T-helper 17 cell (primary cell): ENCODE data around the gene BLNK. TPM values are rescaled to one million over a fixed set of nuclear protein-coding genes. Genes with fewer than 3 reads are reported as not detected.
"Not testable (repeated sequence)": the region's sequence is repeated elsewhere in the genome, so short reads cannot be mapped to it uniquely, and the experiment has no call there.

Source experiments
- ATAC-seq: fragments of 150-1000 bp; cut with Tn5 transposase; 2 replicates; pipeline ENCODE4 v1.10.0; 2021; ENCODE audit warnings: mild to moderate bottlenecking, moderate library complexity
- DNase-seq, 3 donors: peaks; one replicate each; pipeline versions ENCODE4 v3.0.0 to v3.0.0-alpha.2; 2020 to 2021
- H3K9me3 ChIP-seq: one replicate; pipeline ENCODE4 v1.7.0; 2013; ENCODE audit warnings: low read length, mild to moderate bottlenecking; ENCODE audit not compliant: control insufficient read depth, poor library complexity, severe bottlenecking
- H3K27ac Mint-ChIP-seq: one replicate; pipeline ENCODE4 v1.8.0; 2022; ENCODE audit warnings: mild to moderate bottlenecking, moderate library complexity, mixed read lengths
- H3K27me3 Mint-ChIP-seq: one replicate; pipeline ENCODE4 v1.8.0; 2022; ENCODE audit warnings: mixed read lengths
- H3K36me3 Mint-ChIP-seq: one replicate; pipeline ENCODE4 v1.8.0; 2022; ENCODE audit warnings: low read depth, mixed read lengths
- H3K4me1 Mint-ChIP-seq: one replicate; pipeline ENCODE4 v1.8.0; 2022; ENCODE audit warnings: mild to moderate bottlenecking, mixed read lengths
- H3K4me3 Mint-ChIP-seq: one replicate; pipeline ENCODE4 v1.8.0; 2022; ENCODE audit warnings: mild to moderate bottlenecking, moderate library complexity, mixed read lengths
- total RNA-seq, 4 donors: library from RNA in 2 of 4; stranded (reverse) in 2 of 4; gene quantifications; one replicate each; pipeline ENCODE4 v1.2.3 and lab custom pipeline; 2022 to 2026

Gene BLNK
- total RNA-seq, 2 donors from 2014 or later: 3.6 TPM; not detected in 1

- H3K9me3 ChIP-seq: no peaks in the 10 kb centered on the region
- DNase-seq (no peak), ATAC-seq (no peak)
- Mint-ChIP-seq H3K36me3 (no peaks in the 10 kb centered on the region), H3K27ac (no peak overlapping the region), H3K4me3 (no peak overlapping the region), H3K4me1 (no peaks in the 10 kb centered on the region), H3K27me3 (peaks cover 50% of the 10 kb centered on the region)
These were observed 48.9 kb downstream of the BLNK start for GRCh38 chr10:96222441-96222840.

GRCh38 chr10:96218826-96219225, 52.5 kb downstream of the BLNK start:
- ATAC-seq (no peak), DNase-seq (no peak)
- no peak overlapping the region for H3K27ac Mint-ChIP-seq
- no peak overlapping the region for H3K4me3 Mint-ChIP-seq
- peaks cover 3% of the 10 kb centered on the region for H3K36me3 Mint-ChIP-seq
- no peaks in the 10 kb centered on the region for H3K9me3 ChIP-seq
- peaks cover 82% of the 10 kb centered on the region for H3K27me3 Mint-ChIP-seq
- no peaks in the 10 kb centered on the region for H3K4me1 Mint-ChIP-seq

DNA sequence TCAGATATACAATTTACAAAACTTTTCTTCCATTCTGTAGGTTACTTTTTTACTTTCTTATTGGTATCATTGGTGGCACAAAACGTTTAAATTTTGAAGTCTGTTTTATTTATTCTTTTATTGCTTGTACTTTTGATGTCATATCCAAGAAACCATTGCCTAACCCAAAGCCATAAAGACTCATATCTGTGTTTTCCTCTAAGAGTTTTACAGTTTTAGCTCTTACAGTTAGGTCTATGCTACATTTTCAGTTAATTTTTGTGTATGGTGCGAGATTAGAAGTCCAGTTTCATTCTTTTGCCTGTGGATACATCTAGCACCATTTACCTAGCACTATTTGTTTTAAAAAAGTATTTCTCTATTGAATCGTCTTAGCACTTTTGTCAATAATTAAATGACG, 53.7 kb downstream of the BLNK start:
- DNase-seq: no peak
- ATAC-seq: no peak
- Mint-ChIP-seq H3K36me3 (peaks cover 3% of the 10 kb centered on the region), H3K4me1 (no peaks in the 10 kb centered on the region), H3K4me3 (no peak overlapping the region), H3K27me3 (peaks cover 92% of the 10 kb centered on the region), H3K27ac (no peak overlapping the region)
- H3K9me3 ChIP-seq: no peaks in the 10 kb centered on the region

GRCh38 chr10:96216775-96217174, 54.6 kb downstream of the BLNK start:
- Mint-ChIP-seq H3K27me3 (peaks cover 89% of the 10 kb centered on the region), H3K27ac (no peak overlapping the region), H3K4me1 (no peaks in the 10 kb centered on the region), H3K4me3 (no peak overlapping the region), H3K36me3 (peaks cover 3% of the 10 kb centered on the region)
- DNase-seq: no peak
- H3K9me3 ChIP-seq: no peaks in the 10 kb centered on the region
- ATAC-seq: no peak

- DNase-seq (no peak), ATAC-seq (no peak)
- Mint-ChIP-seq H3K4me3 (no peak overlapping the region), H3K4me1 (no peaks in the 10 kb centered on the region), H3K27ac (no peak overlapping the region), H3K36me3 (peaks cover 3% of the 10 kb centered on the region), H3K27me3 (peaks cover 63% of the 10 kb centered on the region)
- no peaks in the 10 kb centered on the region for H3K9me3 ChIP-seq
These were observed 58.5 kb downstream of the BLNK start for GRCh38 chr10:96212911-96213310.

DNA sequence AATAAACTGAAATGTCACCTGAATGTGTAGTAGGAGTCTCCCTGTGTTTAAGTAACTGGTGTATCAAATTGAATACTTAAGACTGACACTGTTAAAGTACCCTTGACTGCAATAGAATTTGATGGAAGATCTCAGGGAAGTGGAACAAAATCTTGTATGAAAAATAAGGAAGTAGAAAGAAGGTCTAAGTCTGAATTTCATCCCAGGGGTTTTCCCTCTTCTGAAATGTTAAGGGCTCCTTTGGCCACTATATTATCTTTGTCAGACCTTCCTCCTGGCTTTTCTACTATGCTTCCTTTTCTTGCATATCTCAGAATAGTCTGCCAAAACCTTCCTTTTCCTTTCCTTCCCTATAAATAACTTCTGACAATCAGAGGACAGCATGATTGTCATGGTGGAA, 59.6 kb downstream of the BLNK start:
- Mint-ChIP-seq H3K4me1 (no peaks in the 10 kb centered on the region), H3K27me3 (peaks cover 60% of the 10 kb centered on the region), H3K36me3 (peaks cover 3% of the 10 kb centered on the region), H3K27ac (no peak overlapping the region), H3K4me3 (no peak overlapping the region)
- ATAC-seq: no peak
- DNase-seq: no peak
- no peaks in the 10 kb centered on the region for H3K9me3 ChIP-seq

GRCh38 chr10:96208946-96209345, 62.4 kb downstream of the BLNK start:
- H3K27ac Mint-ChIP-seq: no peak overlapping the region
- H3K4me3 Mint-ChIP-seq: no peak overlapping the region
- H3K9me3 ChIP-seq: no peaks in the 10 kb centered on the region
- H3K27me3 Mint-ChIP-seq: peaks cover 42% of the 10 kb centered on the region
- no peak for ATAC-seq
- peaks cover 1% of the 10 kb centered on the region for H3K36me3 Mint-ChIP-seq
- no peak for DNase-seq
- H3K4me1 Mint-ChIP-seq: no peaks in the 10 kb centered on the region

GRCh38 chr10:96208271-96208670, 63.1 kb downstream of the BLNK start:
- DNase-seq (no peak), ATAC-seq (no peak)
- Mint-ChIP-seq H3K4me1 (no peaks in the 10 kb centered on the region), H3K27me3 (peaks cover 35% of the 10 kb centered on the region), H3K4me3 (no peak overlapping the region), H3K36me3 (no peaks in the 10 kb centered on the region), H3K27ac (no peak overlapping the region)
- no peaks in the 10 kb centered on the region for H3K9me3 ChIP-seq

GRCh38 chr10:96205580-96205979, 65.8 kb downstream of the BLNK start:
- Mint-ChIP-seq H3K36me3 (peaks cover 2% of the 10 kb centered on the region), H3K27me3 (peaks cover 19% of the 10 kb centered on the region), H3K27ac (no peak overlapping the region), H3K4me1 (no peaks in the 10 kb centered on the region), H3K4me3 (no peak overlapping the region)
- H3K9me3 ChIP-seq: no peaks in the 10 kb centered on the region
- DNase-seq (no peak), ATAC-seq (no peak)

DNA sequence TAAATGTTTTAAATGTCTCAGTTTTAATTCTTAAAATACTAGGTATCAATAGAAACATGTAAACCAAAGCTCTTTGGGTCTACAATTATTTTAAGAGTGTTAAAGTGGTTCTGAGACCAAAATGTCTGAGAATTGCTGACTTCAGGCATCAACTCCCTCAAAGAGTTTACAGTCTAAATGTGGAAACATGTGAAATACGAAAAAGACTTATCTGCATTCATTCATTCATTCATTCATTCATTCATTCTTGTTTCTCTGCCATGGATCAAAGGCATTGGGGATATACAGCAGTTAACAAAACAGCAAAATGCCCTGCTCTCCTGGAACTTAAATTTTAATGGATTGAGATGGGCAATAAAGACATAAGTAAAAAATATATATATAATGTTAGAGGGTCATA, 69.8 kb downstream of the BLNK start:
- no peaks in the 10 kb centered on the region for H3K9me3 ChIP-seq
- Mint-ChIP-seq H3K4me1 (no peaks in the 10 kb centered on the region), H3K4me3 (no peak overlapping the region), H3K27ac (no peak overlapping the region), H3K36me3 (peaks cover 2% of the 10 kb centered on the region), H3K27me3 (peaks cover 30% of the 10 kb centered on the region)
- ATAC-seq (no peak), DNase-seq (no peak)

DNA sequence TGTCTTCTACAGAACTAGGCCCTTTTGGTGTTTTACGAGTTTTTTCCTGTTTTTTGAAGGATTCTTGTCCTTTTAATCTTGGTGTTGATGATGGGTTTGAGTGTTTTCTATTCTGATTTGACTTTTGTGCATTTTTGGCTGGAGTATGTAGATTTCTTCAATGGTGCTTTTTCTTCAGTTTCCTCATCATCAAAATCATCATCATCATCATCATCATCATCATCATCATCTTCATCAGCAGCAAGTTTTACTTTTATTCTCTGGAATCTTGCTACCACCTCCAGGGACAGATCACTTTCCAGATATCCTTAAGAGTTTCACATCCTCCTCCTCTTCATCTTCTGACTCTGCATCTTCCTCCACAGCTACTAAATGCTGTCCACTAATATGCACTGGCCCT, 81.9 kb downstream of the BLNK start:
- not testable (repeated sequence) for H3K36me3 Mint-ChIP-seq, H3K9me3 ChIP-seq, H3K4me1 Mint-ChIP-seq, ATAC-seq, H3K27ac Mint-ChIP-seq, DNase-seq, H3K4me3 Mint-ChIP-seq
- H3K27me3 Mint-ChIP-seq: peaks cover 18% of the 10 kb centered on the region

- H3K9me3 ChIP-seq: no peaks in the 10 kb centered on the region
- Mint-ChIP-seq H3K27me3 (peaks cover 13% of the 10 kb centered on the region), H3K27ac (no peak overlapping the region), H3K4me1 (no peaks in the 10 kb centered on the region), H3K36me3 (peaks cover 8% of the 10 kb centered on the region), H3K4me3 (no peak overlapping the region)
- ATAC-seq (no peak), DNase-seq (no peak)
These were observed 82.5 kb downstream of the BLNK start for GRCh38 chr10:96188916-96189315.

DNA sequence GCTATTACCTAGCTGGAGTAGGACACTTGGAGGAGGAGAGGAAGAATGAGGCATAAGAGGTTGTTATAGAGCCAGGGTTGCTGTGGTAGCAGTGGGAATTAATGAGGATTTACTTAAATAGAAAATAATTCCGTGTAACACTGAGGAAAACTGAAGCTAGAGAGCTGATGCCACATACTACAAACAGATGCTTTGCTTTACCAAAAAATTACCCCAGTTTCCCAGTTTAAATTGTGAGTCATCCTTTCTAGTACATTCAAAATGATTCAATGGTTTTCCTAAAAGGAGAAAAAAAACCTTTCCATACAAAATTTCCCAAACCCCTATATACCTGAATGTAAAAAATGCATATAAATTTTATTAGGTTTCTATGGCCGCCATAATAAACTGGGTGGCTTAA, 82.9 kb downstream of the BLNK start:
- peaks cover 11% of the 10 kb centered on the region for H3K27me3 Mint-ChIP-seq
- H3K9me3 ChIP-seq: no peaks in the 10 kb centered on the region
- no peak overlapping the region for H3K27ac Mint-ChIP-seq
- H3K4me3 Mint-ChIP-seq: no peak overlapping the region
- DNase-seq: no peak
- peaks cover 8% of the 10 kb centered on the region for H3K36me3 Mint-ChIP-seq
- no peaks in the 10 kb centered on the region for H3K4me1 Mint-ChIP-seq
- no peak for ATAC-seq

GRCh38 chr10:96176985-96177384, 94.4 kb downstream of the BLNK start:
- no peak for DNase-seq
- no peak for ATAC-seq
- H3K9me3 ChIP-seq: peaks cover 4% of the 10 kb centered on the region
- peaks cover 2% of the 10 kb centered on the region for H3K36me3 Mint-ChIP-seq
- no peak overlapping the region for H3K27ac Mint-ChIP-seq
- no peaks in the 10 kb centered on the region for H3K4me1 Mint-ChIP-seq
- H3K27me3 Mint-ChIP-seq: no peaks in the 10 kb centered on the region
- H3K4me3 Mint-ChIP-seq: no peak overlapping the region

- peaks cover 2% of the 10 kb centered on the region for H3K36me3 Mint-ChIP-seq
- ATAC-seq (no peak), DNase-seq (no peak)
- H3K27ac Mint-ChIP-seq: no peak overlapping the region
- no peaks in the 10 kb centered on the region for H3K27me3 Mint-ChIP-seq
- H3K4me3 Mint-ChIP-seq: no peak overlapping the region
- peaks cover 8% of the 10 kb centered on the region for H3K9me3 ChIP-seq
- H3K4me1 Mint-ChIP-seq: no peaks in the 10 kb centered on the region
These were observed 98.7 kb downstream of the BLNK start for GRCh38 chr10:96172666-96173065.
